GM12875 (cell line): ENCODE data around the gene USP47.

Experiments
- H3K4me3 ChIP-seq: one replicate; pipeline ENCODE4 v1.5.1; 2011; ENCODE audit warnings: low read depth, low read length, control low read depth
- CTCF ChIP-seq: IDR thresholded peaks from 2 replicates; pipeline ENCODE4 v1.5.1; 2011; ENCODE audit warnings: low read depth, mild to moderate bottlenecking, control low read depth, inconsistent platforms, low read length, moderate library complexity, borderline replicate concordance; ENCODE audit not compliant: insufficient read depth

Gene USP47

DNA sequence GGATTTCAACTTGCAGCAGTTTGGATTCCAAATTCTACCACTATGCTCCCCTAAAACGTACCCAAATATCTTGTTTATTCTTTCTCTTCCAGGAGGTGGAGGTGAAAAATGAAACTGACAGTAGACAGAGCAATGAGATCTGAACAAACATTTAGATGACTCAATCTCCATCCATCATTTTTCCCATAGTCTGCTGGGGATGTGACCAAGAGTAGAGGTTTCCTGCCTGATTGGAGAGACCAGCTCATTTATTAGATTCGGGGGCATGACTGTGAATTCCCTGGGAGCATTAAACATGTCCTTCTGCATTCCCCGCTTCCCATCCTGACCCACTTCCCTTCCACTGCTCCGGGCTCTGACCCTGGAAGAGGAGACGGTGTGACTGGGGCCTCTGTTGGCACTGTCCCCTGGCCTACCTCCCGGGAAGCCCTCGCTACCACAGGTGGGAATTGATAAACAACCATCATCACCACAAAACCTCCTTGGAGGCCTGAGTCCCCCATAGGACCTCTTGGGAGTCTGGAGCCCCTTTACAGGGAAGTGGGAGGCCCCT lies 146.4 kb downstream of the USP47 start:
- TF ChIP-seq CTCF, result no peak
- H3K4me3 ChIP-seq, result no peak overlapping the region

- no peak for TF ChIP-seq CTCF
- H3K4me3 ChIP-seq, result no peak overlapping the region
Measured at GRCh38 chr11:11988681-11989261, 147.0 kb downstream of the USP47 start.

DNA sequence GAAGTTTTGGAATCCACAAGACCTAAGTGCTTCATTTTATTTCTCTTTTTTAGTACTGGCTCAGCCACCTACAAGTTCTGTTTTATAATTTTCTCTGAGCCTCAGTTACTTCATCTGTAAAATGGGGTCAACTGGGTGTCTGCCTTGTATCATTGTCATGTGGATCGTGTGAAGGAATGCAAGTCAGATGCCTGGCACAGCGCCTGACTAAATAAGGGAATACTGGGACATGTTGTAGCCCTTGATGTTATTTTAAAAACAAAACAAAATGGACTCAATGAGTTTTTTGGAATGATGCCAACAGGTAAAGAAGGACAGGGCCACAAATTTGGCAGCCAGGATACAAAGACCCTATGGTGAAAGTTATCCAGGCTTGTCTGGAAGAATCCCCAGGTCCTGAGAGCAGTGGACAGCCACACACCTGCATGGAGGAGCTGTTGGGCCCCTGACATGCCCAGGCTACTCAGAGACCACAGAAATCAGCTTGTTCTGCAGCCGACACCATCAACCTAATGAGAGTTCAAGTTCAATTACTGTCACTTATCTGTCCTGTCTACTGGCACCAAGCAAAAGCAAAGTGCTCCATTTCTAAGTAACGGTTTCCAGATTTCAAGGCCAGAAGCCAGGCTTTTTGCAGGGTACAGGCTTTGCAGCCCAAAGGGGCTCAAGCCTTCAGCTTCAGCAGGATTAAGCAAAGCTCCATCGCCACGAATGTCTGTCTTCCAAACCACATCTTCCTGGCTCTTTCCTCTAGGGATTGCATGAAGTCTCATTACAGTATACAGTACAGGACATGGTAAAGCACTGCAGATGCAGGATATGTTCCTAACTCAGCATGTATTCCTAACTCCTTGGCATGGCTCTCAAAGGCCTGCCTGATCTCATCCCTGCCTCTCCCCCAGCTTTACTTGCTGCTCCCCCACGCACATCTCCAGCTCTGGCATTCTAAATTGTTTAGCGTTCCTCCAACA lies 148.3 kb downstream of the USP47 start:
- H3K4me3 ChIP-seq, result no peak overlapping the region
- TF ChIP-seq CTCF, result no peak

- no peak for TF ChIP-seq CTCF
- H3K4me3 ChIP-seq, result no peak overlapping the region
Measured at GRCh38 chr11:11992257-11993212, 150.8 kb downstream of the USP47 start.

- no peak overlapping the region for H3K4me3 ChIP-seq
- no peak for TF ChIP-seq CTCF
Measured at GRCh38 chr11:11993839-11994238, 152.1 kb downstream of the USP47 start.

GRCh38 chr11:11995601-11996000 lies 153.8 kb downstream of the USP47 start:
- H3K4me3 ChIP-seq, result no peak overlapping the region
- TF ChIP-seq CTCF, result no peak
